ENCODE results near the gene CDC14B. TPM values are rescaled to one million over a fixed set of nuclear protein-coding genes. Genes with fewer than 3 reads are reported as not detected.

The CDC14B gene
- total RNA-seq, 1 experiment from 2014 or later: 57.1 TPM

DNA sequence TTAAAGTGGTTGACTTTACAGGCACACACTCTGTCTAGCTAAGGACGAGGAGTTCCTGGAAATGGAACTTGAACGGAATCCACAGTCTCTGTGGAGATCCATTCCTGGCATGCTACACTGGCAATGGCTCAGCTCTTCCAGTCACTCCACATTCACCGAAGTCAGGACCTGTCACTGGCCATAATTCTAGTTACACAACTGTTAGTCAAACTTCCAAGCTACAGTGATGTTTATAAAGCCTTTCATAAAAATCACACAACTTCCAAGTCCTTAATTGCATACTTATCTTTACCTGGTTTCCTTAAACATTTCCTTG lies 15.7 kb downstream of the CDC14B start:
- TF ChIP-seq ZNF138 (CRISPR knock-in tag; conservative IDR thresholded peaks at IDR 0.05): no peak
- no peak for TF ChIP-seq ZNF263 (CRISPR knock-in tag; IDR thresholded peaks at IDR 0.05; ENCODE audit: low read depth)
- TF ChIP-seq ERG (CRISPR knock-in tag; IDR thresholded peaks at IDR 0.05): no peak
- TF ChIP-seq CREM (CRISPR knock-in tag; IDR thresholded peaks at IDR 0.05): no peak
- TF ChIP-seq, protein P1, sequence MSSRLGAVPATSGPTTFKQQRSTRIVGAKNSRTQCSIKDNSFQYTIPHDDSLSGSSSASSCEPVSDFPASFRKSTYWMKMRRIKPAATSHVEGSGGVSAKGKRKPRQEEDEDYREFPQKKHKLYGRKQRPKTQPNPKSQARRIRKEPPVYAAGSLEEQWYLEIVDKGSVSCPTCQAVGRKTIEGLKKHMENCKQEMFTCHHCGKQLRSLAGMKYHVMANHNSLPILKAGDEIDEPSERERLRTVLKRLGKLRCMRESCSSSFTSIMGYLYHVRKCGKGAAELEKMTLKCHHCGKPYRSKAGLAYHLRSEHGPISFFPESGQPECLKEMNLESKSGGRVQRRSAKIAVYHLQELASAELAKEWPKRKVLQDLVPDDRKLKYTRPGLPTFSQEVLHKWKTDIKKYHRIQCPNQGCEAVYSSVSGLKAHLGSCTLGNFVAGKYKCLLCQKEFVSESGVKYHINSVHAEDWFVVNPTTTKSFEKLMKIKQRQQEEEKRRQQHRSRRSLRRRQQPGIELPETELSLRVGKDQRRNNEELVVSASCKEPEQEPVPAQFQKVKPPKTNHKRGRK (CRISPR knock-in tag; IDR thresholded peaks at IDR 0.05; ENCODE audit: borderline replicate concordance): no peak
- TF ChIP-seq ATF3 (CRISPR knock-in tag; conservative IDR thresholded peaks at IDR 0.05): no peak
- no peak for TF ChIP-seq FOXJ3 (CRISPR knock-in tag; IDR thresholded peaks at IDR 0.05; ENCODE audit: borderline replicate concordance)
- no peak for TF ChIP-seq NFYB (CRISPR knock-in tag; conservative IDR thresholded peaks at IDR 0.05; ENCODE audit: low read depth)
- TF ChIP-seq, protein P2, sequence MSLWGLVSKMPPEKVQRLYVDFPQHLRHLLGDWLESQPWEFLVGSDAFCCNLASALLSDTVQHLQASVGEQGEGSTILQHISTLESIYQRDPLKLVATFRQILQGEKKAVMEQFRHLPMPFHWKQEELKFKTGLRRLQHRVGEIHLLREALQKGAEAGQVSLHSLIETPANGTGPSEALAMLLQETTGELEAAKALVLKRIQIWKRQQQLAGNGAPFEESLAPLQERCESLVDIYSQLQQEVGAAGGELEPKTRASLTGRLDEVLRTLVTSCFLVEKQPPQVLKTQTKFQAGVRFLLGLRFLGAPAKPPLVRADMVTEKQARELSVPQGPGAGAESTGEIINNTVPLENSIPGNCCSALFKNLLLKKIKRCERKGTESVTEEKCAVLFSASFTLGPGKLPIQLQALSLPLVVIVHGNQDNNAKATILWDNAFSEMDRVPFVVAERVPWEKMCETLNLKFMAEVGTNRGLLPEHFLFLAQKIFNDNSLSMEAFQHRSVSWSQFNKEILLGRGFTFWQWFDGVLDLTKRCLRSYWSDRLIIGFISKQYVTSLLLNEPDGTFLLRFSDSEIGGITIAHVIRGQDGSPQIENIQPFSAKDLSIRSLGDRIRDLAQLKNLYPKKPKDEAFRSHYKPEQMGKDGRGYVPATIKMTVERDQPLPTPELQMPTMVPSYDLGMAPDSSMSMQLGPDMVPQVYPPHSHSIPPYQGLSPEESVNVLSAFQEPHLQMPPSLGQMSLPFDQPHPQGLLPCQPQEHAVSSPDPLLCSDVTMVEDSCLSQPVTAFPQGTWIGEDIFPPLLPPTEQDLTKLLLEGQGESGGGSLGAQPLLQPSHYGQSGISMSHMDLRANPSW (CRISPR knock-in tag; conservative IDR thresholded peaks at IDR 0.05; ENCODE audit: low read depth): no peak
- TF ChIP-seq, protein P3, sequence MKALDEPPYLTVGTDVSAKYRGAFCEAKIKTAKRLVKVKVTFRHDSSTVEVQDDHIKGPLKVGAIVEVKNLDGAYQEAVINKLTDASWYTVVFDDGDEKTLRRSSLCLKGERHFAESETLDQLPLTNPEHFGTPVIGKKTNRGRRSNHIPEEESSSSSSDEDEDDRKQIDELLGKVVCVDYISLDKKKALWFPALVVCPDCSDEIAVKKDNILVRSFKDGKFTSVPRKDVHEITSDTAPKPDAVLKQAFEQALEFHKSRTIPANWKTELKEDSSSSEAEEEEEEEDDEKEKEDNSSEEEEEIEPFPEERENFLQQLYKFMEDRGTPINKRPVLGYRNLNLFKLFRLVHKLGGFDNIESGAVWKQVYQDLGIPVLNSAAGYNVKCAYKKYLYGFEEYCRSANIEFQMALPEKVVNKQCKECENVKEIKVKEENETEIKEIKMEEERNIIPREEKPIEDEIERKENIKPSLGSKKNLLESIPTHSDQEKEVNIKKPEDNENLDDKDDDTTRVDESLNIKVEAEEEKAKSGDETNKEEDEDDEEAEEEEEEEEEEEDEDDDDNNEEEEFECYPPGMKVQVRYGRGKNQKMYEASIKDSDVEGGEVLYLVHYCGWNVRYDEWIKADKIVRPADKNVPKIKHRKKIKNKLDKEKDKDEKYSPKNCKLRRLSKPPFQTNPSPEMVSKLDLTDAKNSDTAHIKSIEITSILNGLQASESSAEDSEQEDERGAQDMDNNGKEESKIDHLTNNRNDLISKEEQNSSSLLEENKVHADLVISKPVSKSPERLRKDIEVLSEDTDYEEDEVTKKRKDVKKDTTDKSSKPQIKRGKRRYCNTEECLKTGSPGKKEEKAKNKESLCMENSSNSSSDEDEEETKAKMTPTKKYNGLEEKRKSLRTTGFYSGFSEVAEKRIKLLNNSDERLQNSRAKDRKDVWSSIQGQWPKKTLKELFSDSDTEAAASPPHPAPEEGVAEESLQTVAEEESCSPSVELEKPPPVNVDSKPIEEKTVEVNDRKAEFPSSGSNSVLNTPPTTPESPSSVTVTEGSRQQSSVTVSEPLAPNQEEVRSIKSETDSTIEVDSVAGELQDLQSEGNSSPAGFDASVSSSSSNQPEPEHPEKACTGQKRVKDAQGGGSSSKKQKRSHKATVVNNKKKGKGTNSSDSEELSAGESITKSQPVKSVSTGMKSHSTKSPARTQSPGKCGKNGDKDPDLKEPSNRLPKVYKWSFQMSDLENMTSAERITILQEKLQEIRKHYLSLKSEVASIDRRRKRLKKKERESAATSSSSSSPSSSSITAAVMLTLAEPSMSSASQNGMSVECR (CRISPR knock-in tag; IDR thresholded peaks at IDR 0.05; ENCODE audit: borderline replicate concordance): no peak
- no peak for TF ChIP-seq JAZF1 (CRISPR knock-in tag; IDR thresholded peaks at IDR 0.05)
- TF ChIP-seq ATF1 (CRISPR knock-in tag; IDR thresholded peaks at IDR 0.05): no peak
- no peak for TF ChIP-seq HMGA2 (CRISPR knock-in tag; IDR thresholded peaks at IDR 0.05)
- TF ChIP-seq ZNF396 (CRISPR knock-in tag; IDR thresholded peaks at IDR 0.05; ENCODE audit: borderline replicate concordance): no peak
- no peak for TF ChIP-seq USF2 (CRISPR knock-in tag; IDR thresholded peaks at IDR 0.05)
- no peak for DNase-seq (ENCODE audit: low spot score)
- no peaks in the 10 kb centered on the region; the same call in 1 of the 2 replicates for H3K27me3 Mint-ChIP-seq (ENCODE audit: low read depth)
- CTCF ChIA-PET: interaction anchor here (0.8 kb wide), 1 partner anchor 37 kb away, joined by 3 read pairs; no protein-coding TSS in a partner anchor
- no peak for ATAC-seq
- H3K36me3 Mint-ChIP-seq: 0 out of 2 replicates have a peak, but pooled peaks cover 5% of the 10 kb centered on the region
- no peak overlapping the region for H3K4me3 Mint-ChIP-seq
- no peak overlapping the region for H3K27ac Mint-ChIP-seq
- H3K9me3 Mint-ChIP-seq: peaks cover 3% of the 10 kb centered on the region; the same call in 1 of the 2 replicates
- POLR2A ChIA-PET: no interaction called here
- peaks cover 35% of the 10 kb centered on the region for H3K4me1 Mint-ChIP-seq
